ENCODE results near the gene QSOX1.
"Not testable (repeated sequence)": the region's sequence is repeated elsewhere in the genome, so short reads cannot be mapped to it uniquely, and the experiment has no call there.

Gene QSOX1, protein sequence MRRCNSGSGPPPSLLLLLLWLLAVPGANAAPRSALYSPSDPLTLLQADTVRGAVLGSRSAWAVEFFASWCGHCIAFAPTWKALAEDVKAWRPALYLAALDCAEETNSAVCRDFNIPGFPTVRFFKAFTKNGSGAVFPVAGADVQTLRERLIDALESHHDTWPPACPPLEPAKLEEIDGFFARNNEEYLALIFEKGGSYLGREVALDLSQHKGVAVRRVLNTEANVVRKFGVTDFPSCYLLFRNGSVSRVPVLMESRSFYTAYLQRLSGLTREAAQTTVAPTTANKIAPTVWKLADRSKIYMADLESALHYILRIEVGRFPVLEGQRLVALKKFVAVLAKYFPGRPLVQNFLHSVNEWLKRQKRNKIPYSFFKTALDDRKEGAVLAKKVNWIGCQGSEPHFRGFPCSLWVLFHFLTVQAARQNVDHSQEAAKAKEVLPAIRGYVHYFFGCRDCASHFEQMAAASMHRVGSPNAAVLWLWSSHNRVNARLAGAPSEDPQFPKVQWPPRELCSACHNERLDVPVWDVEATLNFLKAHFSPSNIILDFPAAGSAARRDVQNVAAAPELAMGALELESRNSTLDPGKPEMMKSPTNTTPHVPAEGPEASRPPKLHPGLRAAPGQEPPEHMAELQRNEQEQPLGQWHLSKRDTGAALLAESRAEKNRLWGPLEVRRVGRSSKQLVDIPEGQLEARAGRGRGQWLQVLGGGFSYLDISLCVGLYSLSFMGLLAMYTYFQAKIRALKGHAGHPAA

GRCh38 chr1:180154325-180155181, at the start of gene QSOX1:
Gene QSOX1, plus strand, starts transcription at chr1:180154869. Its CDS starts 39 bp downstream, at chr1:180154908.
- peak; percentile 82 to 91 (median 86) for DNase-seq

- no peak for DNase-seq
Observed at GRCh38 chr1:180112091-180112490, 42.6 kb upstream of the QSOX1 start.

GRCh38 chr1:180112984-180113647, 41.6 kb upstream of the QSOX1 start:
- no peak for DNase-seq

DNA sequence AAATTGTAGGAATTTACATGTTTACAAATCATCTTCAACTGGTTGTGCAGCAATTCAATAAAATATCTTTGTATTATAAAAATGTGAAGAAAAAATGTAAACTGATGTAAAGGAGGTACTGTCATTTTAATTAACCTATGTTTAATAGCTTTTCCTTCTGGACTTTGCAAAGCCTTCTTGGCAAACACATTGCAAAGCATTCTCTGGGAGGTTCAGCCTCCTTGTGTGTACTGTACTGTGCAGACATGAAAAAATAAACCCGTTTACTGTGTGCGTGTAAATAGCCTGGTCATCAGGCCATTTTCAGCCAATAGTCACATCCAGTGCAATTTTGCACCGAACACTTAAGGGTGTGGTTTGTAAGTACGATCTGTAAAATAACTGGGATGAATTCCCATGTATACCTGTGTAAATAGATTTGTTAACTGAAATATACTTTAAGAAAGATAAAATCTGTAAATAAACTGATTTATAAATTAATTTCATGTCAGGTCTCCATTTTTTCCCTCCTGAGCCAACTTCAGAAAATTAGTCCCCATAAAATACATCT, 40.2 kb upstream of the QSOX1 start:
- DNase-seq = no peak

DNA sequence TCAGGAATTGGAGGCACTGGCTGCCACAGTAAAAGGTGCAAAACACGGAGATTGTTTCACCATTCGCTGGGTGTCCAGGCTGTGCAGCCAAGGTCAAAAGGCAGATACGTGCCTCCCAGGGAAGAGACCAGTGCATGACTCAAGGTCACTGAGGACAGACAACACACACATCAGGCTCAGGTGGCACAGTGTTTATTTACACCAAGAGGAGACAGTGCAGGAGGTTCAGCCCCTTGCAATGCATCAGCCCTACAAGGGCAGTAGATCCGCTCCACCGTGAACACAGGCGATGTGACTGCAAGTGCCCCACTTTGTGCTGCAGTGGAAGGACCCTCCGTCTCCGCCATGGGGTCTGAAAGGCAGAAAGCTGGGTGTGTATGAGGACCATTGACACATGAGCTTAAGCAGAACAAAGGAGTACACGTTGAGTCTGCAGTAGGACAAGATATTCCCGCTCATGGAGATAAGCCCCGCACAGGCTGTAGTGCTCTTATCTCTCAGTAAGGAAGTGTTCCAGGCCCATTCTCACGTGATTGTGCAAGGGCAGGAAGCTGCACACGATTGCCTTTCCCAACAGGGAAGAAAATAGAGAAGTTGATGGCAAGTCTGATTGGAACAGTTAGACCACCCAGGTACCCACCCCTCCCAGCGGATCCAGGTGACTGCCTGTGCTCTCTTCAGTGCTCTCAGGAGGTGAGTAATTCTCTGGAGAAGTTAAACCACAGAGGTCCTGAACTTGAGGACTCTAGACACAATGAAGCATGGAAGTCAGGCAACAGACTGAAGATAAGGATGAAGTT, 37.5 kb upstream of the QSOX1 start:
- no peak for DNase-seq

DNA sequence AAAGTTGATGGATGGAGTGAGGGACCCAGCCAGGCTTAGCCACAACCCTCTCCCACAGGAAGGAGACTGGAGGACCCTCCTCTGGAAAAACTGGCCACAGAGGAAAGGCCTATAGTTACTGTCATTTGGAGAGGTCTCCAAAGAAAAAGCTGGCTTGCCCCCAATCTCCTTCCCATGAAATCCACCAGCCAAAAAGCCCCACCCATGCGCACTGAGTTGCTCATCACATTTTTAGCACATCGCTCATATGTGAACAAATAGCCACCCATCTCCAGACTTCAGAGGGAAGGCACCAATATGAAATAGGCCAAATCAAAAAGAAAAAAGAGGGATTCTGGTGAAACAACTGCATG, 36.9 kb upstream of the QSOX1 start:
- no peak for DNase-seq

GRCh38 chr1:180119837-180120236, 34.8 kb upstream of the QSOX1 start:
- no peak for DNase-seq

GRCh38 chr1:180123463-180123936, 31.2 kb upstream of the QSOX1 start:
- no peak for DNase-seq

DNA sequence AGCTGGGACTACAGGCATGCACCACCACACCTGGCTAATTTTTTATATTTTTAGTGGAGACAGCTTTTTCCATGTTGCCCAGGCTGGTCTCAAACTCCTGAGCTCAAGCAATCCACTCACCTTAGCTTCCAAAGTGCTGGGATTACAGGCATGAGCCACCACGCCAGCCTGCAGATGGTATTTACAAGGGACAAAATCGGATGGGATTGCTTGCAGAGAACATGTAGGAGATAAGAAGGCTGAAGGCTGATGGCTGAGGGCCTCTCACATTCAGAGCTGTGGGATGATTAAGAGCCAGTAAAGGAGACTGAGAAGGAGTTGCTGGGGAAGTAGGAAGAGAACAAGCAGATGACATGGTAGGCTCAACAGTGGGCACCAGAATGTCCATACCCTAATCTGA, 24.0 kb upstream of the QSOX1 start:
- no peak for DNase-seq

DNA sequence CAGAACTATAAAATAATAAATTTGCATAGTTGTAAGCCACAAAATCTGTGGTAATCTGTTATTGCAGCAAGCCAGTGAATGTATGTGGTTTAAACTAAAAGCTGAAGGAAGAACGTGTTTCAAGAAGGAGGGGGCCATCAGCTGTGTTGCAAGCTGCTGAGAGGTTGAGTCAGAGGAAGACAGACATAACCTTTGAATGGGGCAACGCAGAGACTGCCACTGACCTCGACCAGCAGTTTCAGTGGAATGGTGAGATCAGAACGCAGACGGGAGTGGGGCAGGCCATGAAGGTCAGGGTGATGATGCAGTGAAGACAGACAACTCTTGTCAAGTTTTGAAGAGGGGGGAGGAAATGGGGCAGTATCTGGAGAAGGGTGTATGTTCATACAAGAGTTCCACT, 23.2 kb upstream of the QSOX1 start:
- DNase-seq = no peak

DNA sequence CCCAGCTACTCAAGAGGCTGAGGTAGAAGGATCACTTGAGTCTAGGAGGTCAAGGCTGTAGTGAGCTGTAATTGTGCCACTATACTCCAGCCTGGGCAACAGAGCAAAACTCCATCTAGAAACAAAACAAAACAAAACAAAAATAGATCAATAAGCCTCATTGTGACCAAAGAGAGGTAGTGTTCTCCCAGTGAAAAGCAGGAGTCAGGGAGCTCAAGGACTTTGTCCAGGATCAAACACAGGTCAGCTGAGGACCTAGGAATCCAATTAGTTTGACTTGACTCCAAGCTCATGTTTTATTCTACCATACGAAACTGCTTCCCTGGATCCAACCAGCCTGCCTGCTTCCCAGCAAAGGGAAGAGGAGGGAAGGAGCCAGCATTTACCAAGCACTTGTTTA, 21.5 kb upstream of the QSOX1 start:
- no peak for DNase-seq

DNA sequence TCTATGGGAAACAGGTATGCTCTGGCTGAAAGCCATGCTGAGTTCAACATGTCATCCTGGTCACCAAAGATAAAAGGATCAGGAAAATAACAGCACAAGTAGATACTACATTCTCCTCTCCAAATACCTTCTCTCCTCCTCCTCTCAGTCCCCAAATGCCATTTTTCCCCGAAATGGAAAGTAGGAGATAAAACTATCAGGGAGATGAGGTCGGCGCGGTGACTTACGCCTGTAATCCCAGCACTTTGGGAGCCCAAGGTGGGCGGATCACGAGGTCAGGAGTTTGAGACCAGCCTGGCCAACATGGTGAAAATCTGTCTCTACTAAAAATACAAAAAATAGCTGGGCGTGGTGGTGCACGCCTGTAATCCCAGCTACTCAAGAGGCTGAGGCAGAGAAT, 21.0 kb upstream of the QSOX1 start:
- not testable (repeated sequence) for DNase-seq

DNA sequence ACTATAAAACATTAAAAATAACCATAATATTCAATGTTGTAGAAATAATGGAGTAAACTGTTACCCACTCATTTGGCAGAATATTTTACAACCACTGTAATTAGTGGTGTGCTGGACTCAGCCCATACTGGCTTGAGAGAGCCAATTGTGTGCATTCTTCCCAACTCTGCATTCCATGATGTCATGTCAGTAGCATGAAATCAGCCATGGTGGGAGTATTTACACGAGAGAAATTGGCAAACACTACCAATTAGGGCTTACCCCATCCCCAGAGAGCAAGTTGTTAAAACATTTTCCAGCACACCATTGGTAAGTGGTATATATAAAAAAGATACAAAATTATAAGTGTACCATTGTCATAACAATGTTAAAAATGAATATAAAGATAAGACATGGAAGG, 19.1 kb upstream of the QSOX1 start:
- DNase-seq = no peak

GRCh38 chr1:180136331-180136967, 18.2 kb upstream of the QSOX1 start:
- DNase-seq = no peak

DNA sequence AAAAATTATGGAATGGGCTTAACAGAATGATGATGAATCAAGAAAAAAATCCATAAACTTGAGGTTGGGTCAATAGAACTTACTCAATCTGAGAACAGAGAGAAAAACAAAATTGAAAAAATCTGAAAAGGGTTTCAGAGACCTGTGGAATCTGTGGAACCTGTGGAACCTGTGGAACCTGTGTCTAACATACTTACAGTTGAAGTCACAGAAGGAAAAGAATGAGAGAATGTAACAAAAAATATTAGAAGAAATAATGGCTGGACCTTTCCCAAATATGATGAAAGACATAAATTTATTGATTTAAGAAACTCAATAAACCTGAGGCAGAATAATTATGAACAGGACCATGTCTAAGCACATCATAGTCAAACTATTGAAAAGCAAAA, 17.7 kb upstream of the QSOX1 start:
- no peak for DNase-seq

- no peak for DNase-seq
Observed at GRCh38 chr1:180137776-180138175, 16.9 kb upstream of the QSOX1 start.

- DNase-seq = no peak
Observed at GRCh38 chr1:180141381-180141934, 13.2 kb upstream of the QSOX1 start.

- DNase-seq = no peak
Observed at GRCh38 chr1:180143359-180143758, 11.3 kb upstream of the QSOX1 start.

GRCh38 chr1:180144659-180145357, 9.9 kb upstream of the QSOX1 start:
- DNase-seq = no peak

DNA sequence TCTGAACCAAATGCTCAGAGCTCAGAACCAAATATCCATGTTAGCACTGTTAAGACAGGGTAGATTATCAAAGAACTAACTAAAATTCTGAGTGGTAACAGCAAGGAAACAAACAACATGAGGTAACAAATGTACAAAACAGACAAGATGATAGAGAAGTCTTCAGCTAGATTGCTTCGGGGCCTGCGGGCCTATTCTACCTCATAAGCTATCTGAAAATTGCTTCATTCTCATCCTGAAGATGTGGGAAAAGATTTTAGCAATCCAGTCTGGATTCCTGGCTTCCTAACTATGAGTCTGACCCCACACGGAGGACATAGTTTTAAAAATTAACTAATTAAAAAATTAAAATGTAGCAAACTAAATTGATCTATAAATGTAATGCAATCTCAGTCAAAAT, 9.2 kb upstream of the QSOX1 start:
- no peak for DNase-seq

All from activated naive CD4-positive, alpha-beta T cell (primary cell).